Measurements from ENCODE around the gene SORBS1. TPM values are rescaled to one million over a fixed set of nuclear protein-coding genes. Genes with fewer than 3 reads are reported as not detected.
A peak's percentile ranks its signal among the peaks of the same experiment; 100 is the strongest.

SORBS1 gene
- polyA plus RNA-seq, 10 donors: 49.7 to 107 (median 71.2) TPM

DNA sequence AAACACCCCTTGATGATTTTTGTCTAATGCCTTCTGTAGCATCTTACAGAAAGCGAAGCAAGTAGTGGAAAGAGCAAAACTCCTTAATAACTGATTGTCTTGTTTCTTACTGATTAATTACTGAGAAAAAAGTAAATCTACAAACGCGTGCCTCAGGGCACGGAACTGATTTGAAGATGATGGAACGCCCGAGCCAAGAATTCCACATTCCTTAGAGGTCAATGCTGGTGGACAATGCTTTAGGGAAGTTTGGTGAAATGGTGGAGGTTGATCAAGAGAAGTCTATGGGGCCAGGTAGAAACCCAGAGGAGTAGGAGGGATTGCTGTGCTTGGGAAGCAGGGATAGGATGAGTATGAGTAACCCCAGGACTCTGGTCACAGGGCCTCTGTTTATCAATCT, 5.0 kb upstream of the SORBS1 start:
- no peak for DNase-seq

DNA sequence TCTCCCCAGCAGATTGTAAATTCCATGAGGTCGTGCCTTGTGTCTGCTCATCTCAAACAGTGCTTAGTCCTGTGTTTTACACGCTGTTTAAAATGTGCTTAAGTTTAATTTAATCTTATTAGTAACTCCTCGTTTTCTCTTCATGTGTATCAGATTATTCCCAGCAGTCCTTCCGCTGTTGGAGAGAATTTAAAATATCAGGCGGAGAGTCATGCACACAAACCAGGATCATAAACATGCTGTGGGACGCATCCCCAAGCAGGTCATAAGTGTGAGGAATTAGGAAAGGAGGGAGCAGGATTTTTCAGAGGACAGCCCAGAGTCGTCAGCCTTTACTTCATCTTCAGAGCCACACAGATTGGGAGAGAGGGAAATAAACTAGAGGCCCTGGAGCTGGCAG, 4.2 kb upstream of the SORBS1 start:
- no peak for DNase-seq

DNA sequence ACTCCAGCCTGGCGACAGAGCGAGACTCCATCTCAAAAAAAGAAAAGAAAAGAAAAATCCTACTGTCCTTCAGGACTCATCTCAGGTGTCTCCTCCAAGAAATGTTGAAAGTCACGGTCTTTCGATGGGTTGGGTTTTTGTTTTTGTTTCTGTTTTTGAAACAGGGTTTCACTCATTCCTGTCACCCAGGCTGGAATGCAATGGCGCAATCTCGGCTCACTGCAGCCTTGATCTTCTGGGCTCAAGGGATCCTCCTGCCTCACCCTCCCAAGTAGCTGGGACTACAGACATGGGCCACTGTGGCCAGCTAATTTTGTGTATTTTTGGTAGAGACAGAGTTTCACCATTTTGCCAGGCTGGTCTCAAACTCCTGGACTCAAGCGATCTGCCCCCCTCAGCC, 3.1 kb upstream of the SORBS1 start:
- DNase-seq: no peak

DNA sequence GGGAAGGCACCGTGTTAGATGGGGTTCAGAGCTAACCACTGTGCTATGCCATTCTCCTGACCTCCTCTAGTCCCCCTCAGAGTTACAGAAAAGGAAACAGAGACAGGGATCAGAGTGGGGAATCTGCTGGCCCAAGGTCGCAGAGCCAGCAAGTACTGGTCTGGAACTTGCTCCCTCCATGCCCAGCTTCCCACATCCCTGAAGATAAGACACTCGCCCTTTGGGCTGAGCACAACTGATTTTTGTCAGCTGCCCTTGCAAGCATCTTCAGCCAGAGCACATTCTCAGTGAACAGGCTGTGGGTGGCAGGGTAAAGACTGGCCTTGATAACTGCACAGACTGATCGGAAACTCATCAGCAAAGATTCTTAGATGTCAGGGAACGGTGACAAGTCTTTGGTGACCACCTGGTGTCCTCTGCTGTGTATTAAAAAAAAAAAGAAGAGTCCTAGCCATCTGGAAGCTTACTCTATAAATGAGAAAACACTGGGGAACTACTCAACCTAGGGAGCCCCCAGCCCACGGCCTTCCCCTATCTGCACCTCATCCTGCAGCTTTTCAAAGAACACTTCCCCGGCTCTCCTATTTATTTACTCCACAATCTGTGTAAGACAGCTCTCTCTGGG, 1.3 kb upstream of the SORBS1 start:
- no peak for DNase-seq

DNA sequence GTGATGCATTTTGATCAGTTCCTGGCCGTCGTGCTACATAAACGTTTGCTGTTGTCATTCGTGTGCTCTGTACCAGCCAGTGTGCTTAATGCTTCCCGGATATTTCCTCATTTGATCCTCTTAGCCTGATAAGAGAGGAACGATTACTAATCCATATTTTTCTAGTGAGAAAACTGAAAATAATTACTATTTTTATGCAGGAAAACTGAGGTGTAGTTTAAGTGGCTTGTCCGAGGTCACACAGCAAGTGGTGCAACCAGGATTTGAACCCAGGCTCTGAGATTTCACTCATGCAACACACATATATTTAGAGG, 650 bp upstream of the SORBS1 start:
- no peak for DNase-seq

DNA sequence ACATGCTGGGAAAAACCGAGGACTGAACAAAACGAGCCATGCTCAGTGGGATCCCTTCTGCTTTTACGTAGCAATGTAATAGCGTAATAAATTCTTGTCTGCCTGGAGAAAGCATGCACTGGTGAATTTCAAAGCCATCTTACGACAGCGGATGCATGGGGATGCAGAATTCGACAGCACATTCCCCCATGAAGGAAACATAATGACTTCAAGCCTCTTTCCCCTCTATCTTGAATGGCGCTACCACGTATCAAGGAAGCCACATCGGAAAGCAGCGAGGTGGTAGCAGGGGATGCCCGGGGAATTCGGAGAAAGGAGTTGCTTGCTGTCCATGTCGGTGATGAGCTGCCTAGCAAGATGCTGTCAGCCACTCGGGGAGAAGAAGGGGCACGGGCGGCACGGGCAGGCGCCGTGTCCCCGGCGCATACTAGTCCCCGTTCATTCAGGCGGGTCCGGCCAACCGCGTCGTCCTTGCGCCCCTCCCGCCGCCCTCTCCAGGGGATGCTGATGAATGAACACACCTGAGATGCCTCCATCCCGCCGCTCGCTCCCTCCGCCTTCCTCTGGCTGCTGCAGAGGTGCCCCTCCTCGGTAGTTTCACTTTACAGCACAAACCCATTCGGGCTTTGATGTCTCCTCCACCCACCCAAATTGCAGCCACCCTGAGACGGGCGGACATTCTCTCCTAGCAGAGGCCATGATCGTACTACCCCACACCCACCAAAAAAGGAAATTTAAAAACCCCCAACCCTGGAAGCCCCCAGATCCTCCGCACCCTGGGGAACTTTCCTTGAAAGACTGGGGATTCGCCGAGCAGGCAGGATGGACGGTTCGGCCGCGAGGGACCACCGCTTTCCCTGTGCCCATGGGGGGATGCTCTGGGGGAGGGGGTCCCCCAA, 644 bp downstream of the SORBS1 start:
- DNase-seq: peak; percentile 16 to 74 (median 43)

DNA sequence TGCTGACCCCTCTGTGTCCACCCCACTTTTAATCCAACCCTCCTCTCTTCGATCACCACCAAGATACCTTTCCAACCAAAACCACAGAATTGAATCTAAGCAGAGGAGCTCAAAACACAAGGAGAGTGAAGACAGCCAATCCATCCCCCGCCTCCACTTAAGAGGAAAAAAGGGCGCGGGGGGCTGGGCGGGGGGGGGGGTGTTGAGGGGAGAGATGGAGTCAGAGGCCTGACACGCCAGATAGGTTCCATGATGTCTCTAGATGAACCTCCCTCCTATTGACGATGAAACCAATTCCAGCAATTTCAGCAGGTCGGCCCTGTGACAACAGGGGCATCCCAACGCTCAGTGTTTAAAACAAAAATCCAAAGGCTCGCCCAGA, 1.3 kb downstream of the SORBS1 start:
- DNase-seq: no peak

DNA sequence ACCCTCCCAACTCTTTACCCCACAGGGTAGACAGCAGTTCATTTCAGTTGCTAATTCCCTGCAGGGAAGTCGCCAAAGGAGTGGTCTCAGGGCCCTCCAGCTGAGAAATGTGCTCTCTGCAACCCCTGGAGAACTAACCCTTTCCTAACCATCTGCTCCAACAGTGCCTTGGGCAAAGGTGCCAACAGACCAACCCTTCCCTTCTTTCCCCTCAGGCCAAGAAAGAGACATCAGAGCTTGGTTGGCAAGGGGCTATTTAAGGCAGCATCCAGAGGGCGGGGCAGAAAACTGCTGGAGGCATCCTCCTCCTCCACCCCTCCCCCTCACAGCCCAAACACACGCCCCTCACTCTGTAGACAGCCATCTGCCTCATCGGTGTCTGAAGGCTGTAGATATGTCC, 1.7 kb downstream of the SORBS1 start:
- peak in 2 of 3 donors; percentile 28 to 38 for DNase-seq

DNA sequence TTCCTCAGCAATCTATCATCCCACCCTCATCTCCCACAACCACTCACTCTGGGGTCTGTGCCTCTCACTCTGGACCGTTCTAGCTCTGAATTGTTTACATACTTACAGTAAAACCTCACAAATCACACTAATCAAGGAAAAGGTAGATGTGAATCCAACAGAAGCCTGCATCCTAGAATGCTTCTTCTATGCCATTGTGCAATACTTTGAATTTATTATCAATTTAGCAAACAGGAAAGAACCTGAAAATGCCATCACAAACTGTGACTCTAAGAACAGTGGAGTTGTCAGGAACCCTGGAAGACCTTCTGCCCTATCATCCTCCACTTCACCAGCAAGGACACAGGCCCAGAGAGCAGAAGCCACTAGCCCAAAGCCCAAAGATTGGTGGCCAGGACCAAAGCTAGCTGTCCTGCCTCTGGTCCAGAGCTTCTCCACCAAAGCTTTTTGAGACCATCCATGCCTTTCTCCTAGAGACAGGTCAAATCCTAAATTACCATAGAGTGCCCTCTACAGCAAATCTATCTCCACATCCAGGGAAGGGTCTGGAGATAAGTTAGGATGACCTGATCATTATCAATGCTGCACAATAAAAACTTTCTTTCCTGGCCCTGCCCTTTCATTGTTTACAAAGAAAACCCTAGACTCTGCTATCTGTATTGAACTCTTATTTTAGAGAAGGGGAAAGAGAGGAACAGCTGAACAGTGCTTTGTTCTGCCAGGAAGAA, 2.4 kb downstream of the SORBS1 start:
- no peak for DNase-seq

DNA sequence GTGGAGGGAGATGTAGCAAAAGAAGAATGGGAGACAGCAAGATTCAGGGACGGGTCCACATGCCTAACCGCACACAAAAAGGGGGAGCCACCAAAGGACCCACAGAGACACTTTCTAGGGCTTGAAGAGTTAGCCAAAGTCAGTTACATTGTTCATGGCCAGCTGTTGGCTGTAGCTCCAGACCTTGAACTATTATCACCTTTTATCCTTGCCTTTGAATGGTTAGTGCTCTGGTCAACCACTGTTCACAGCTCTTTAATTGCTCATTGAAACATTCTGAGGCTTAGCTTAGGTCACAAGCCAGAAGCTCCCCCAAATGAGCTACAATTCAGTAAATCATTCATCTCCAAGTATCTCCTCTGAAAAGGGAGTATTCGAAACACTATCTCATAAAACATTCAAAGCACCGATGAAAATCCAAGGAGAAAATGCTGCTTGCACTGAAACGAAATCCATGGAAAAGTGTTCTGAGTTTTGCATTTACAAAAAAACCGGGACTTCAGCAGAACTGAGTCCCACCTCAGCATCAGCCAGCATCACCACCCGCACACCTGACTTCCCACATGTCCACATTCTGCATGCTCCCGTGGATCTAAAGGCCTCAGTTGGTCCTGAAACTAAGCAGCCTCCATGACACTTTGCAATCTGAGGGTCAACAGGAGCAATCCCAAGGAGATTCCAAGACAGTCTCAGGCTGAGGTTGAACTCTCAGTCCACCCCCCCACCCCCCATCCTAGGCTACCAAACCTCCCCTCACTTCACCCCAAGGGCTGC, 4.0 kb downstream of the SORBS1 start:
- DNase-seq: no peak

DNA sequence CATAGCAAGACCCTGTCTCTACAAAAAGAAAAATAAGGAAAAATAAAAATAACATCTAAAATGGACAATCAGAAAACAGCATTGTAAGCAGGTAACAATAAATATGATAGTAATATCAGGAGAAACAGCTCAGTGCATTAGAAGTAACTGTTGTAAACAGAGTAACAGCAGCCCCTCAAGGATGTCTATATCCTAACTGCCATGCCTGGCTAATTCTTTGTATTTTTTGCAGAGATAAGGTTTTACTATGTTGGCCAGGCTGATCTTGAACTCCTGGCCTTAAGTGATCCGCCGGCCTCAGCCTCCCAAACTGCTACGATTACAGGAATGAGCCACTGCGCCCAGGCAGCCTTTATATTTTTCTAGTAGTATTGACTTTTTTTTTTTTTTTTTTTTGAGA, 7.5 kb downstream of the SORBS1 start:
- DNase-seq: no peak

DNA sequence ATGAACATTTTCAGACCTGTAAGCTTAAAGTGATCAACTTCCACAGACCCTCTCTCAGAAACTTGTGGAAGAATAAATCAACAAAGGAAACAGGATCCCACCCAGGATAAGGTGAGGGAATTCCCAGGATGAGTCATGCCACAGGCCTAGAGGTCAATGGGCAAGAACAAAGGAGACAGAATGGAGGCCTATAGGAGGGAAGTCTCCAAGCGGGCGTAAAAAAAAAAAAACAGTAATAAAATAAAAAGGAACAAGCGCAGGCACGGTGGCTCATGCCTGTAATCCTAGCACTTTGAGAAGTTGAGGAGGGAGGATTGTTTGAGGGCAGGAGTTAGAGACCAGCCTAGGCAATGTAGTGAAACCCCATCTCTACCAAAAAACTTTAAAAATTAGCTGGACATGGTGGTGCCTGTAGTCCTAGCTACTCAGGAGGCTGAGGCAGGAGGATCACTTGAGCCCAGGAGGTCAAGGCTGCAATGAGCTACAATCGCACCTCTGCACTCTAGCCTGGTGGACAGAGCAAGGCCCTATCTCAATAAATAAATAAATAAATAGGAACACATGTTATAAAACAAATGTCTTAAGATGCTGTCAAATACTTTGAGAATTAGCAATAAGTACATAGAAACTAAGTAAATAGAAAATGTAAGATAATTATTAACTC, 8.4 kb downstream of the SORBS1 start:
- no peak for DNase-seq

DNA sequence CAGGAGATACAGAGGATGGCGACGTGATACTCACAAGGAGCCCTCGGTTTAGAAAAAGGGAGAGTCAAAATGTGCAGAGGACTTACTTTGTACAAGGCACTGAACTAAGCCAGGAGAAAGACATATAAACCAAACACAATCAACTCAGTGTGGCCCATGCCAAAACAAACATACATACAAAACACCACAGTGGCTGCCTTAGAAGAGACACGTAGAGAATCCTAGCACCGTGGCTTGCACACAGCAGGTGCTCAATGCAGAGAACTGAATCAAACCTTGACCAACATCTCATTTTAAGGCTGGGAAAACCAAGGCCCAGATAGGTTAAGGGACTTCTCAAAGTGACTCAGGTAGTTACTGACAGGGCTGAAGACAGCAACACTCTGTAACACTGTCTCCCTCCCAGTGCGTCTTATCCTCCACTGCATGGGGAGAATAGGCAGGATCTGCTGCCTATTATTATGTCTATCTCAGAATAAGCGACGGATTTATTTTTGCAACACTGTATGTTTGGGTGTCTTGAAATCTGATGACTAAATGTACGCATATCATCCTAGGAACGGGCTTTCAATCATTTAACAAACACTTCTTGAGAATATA, 11.0 kb downstream of the SORBS1 start:
- no peak for DNase-seq

DNA sequence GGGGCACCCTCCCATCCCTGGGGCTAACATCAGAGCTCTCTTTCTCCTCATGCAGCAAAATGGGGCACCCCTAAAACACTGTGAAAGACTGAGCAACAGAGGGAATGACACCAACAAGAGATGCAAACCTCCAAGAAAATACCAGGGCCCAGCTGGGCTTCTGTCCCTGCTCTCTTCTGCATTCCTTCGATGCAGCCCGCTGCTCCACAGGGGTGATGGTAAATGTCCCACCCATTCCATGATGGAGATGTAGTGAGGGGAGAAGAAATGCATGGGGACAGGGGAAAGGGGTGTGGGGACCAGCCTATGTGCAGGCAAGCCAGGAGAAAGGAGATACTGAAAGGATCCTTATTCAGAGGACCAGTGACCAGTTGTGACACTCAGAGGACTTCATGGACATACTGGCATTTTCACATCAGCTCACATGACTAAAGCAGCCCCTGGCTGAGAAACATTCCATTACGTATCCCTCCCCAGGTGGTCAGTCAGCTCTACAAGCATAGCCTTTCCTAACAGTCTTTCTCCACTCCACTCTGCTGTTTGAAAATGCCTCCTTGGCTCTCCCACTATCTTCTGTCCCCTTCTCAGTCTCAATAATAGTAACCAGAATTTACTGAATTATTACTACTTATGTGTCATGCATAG, 13.3 kb downstream of the SORBS1 start:
- no peak for DNase-seq

DNA sequence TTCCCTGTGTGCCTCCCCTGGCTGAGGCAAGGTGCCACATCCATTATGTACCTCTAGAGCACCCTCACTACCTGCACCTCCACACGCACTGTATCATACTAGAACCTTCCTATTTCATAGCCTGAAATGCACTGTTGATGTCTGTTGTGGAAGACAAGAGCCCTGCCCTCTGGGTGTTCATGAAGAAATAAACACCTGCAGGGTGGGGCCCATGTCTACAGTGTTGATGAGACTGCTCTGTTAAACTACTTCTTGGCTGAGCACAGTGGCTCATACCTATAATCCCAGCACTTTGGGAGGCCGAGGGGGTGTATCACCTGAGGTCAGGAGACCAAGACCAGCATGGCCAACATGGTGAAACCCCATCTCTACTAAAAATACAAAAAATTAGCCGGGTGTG, 14.0 kb downstream of the SORBS1 start:
- DNase-seq: no peak

DNA sequence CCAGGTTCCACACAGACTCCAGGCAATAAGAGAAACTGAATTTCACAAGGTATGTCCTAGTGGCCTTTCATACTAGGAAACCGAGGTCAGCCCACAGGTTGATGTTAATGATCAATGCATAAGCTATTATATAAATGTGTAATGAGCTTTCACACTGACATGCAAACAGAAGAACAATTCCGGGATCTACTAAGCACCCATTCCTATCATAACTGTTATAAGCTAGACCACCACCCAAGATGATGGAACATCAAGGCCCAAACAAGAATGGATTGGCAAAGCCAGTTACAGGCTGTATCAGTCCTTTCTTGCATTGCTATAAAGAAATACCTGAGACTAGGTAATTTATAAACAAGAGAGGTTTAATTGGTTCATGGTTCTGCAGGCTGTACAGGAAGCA, 15.2 kb downstream of the SORBS1 start:
- no peak for DNase-seq

DNA sequence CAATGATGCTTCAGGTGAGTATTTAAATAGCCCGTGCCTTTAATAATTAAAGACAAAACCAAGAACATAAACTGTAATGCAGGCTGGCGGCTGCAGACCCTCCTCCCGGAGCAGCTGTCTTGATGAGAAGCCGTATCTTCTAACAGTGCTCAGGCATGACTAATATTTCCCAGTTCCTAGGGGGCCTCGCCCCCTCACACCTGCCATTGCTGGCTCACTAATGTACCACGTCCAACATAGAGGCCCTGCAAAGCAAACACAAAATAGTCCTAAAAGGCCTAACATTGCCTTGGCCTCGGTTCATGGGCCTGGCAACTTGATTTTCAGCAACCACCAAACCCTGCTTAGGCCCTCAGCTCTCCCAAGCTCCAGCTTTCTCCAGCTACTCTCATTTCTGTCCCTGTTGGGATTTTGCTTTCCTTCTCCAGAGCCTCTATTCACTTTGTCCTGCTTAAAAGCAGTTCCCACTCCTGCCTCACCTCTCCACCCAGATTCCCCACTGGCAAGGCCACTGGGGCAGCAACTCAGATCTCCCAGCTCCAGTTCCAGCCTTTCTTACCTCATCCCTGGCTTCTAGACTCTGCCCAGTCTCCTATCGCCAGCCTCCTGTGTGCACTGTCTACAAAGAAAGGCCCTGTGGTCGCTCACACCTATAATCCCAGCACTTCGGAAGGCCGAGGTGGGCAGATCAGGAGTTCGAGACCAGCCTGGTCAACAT, 16.2 kb downstream of the SORBS1 start:
- DNase-seq: peak; percentile 22 to 54 (median 35)

DNA sequence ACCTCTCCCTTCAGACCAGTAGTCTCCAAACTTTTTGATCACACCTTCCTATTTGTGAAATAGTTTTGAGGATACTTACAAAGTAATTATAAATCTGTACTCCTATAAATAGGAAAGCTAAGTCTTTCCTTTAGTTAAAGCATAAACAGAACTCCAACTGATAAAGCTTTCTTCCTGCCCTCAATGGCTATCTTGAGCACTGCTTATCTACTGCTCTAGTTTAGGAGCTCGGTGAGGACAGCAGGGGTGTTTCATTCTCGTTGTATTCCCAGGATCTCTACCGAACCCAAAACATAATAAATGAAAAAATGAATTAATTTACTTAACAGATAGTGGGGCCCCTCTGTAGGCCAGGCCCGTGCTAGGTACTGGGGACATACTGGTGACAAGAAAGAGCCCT, 17.7 kb downstream of the SORBS1 start:
- no peak for DNase-seq

DNA sequence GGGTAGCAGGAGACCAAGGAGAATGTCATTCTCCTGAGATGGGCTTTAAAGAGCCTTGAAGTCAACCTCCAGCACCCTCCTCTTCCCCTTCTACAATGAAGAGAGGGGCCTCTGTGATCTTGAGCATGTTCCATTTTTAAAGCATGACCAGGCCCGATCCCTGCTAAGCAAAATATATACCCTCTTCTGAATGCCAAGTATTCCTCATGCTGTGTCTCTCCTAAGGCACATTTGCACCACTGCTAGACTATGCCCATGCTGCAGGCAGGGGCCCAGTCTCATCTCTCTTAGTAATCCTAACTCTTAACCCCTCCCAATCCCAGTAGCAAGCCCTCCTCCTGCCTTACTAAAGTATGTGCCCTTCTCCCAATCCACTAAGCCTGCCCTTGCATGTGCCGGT, 18.4 kb downstream of the SORBS1 start:
- no peak for DNase-seq

DNA sequence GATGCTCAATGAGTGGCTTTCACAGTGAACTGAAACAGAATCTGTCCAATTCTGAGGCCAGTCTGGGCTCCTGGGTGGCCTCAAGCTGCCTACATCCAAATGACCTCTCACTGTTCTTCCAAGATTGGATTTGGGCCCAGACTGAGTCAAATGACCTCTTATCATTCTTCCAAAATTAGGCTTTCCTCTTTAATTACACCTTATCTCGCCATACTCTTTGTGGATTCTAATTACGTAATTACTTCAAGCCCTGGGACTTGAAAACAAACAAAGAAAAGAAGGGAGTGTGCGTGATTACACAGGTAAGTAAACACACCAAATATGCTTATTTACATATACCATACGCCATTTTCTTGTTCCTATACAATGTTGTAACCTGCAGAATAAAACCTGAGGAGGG, 18.8 kb downstream of the SORBS1 start:
- no peak for DNase-seq

All from muscle of back (tissue), 11 donors.